HG03571 (cell line): Measurements from ENCODE around the gene HSD11B1.

Source experiments
- ATAC-seq: cut with Tn5 transposase; IDR thresholded peaks from one replicate; pipeline ENCODE4 v1.9.1; 2021; ENCODE audit not compliant: unreplicated experiment

Gene HSD11B1

GRCh38 chr1:209780268-209780667 lies 75.6 kb downstream of the HSD11B1 start:
- ATAC-seq, result no peak

DNA sequence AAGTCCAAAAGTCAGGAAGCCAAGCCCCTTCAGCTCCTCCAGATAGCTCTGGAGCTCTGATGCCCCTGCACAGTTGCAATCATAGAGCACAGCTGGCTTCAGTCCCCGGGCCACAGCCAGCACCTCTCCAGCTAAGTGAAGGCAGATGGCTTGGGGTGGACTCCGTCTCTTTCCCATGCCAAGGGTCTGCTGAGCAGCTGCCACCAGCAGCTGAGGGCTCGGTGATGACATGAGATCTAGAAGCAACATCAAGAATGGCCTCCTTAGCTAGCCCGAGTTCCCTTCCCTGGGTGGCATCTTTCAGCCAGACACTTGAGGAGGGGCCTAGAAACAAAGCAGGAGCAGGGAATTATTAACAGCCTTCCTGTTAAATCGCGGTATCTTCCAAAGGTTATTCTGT lies 78.7 kb downstream of the HSD11B1 start:
- ATAC-seq, result no peak
